H1 (cell line): ENCODE measurements around the gene PCGF3. TPM values are rescaled to one million over a fixed set of nuclear protein-coding genes. Genes with fewer than 3 reads are reported as not detected.

Experiments used
- CTCF ChIA-PET: fragments of 300-600 bp; sonication (Branson Sonifier 250); formaldehyde crosslinking; loops from one replicate; lab custom pipeline; 2021; ENCODE audit not compliant: partially characterized antibody; lab: Charles Lee
- POLR2A ChIA-PET: fragments of 300-600 bp; sonication (Branson Sonifier 250); formaldehyde crosslinking; loops from one replicate; lab custom pipeline; 2021; ENCODE audit warnings: inconsistent platforms; ENCODE audit not compliant: partially characterized antibody; lab: Charles Lee
- DNase-seq, 2 experiments: peaks; one replicate each; pipeline versions ENCODE4 v3.0.0 to v3.0.0-alpha.2; 2010 to 2022; ENCODE audit warnings: low spot score in 2 of 2, low read depth in 1 of 2, mixed read lengths in 1 of 2
- FAIRE-seq: peaks from 2 replicates; lab custom pipeline; 2011; peaks lifted over from hg19 to GRCh38; lab: Jason Lieb, UNC
- H2AFZ ChIP-seq: 2 replicates; pipeline ENCODE4 v1.8.1; 2012; ENCODE audit warnings: low read length, inconsistent platforms
- H2AK5ac ChIP-seq: 2 replicates; pipeline ENCODE4 v1.6.1; 2013; ENCODE audit warnings: low read depth, low read length
- H2BK120ac ChIP-seq: replicated peaks from 2 replicates; pipeline ENCODE3; 2013; ENCODE audit warnings: low read depth, low read length, inconsistent platforms
- H2BK12ac ChIP-seq: 2 replicates; pipeline ENCODE4 v1.6.1; 2013; ENCODE audit warnings: low read depth, low read length
- H2BK15ac ChIP-seq: 2 replicates; pipeline ENCODE4 v1.6.1; 2013; ENCODE audit warnings: low read length
- H2BK20ac ChIP-seq: 2 replicates; pipeline ENCODE4 v1.6.1; 2013; ENCODE audit warnings: low read length
- H2BK5ac ChIP-seq: 2 replicates; pipeline ENCODE4 v1.6.1; 2013; ENCODE audit warnings: low read depth, low read length
- H3K14ac ChIP-seq: 2 replicates; pipeline ENCODE4 v1.6.1; 2013; ENCODE audit warnings: inconsistent platforms; ENCODE audit not compliant: insufficient read length
- H3K18ac ChIP-seq: 2 replicates; pipeline ENCODE4 v1.6.1; 2013; ENCODE audit warnings: low read length; ENCODE audit errors: extremely low read depth
- H3K23ac ChIP-seq: 2 replicates; pipeline ENCODE4 v1.6.1; 2013; ENCODE audit warnings: inconsistent platforms; ENCODE audit not compliant: insufficient read length
- H3K23me2 ChIP-seq: 2 replicates; pipeline ENCODE4 v1.6.1; 2013; ENCODE audit warnings: low read depth, low read length
- H3K27ac ChIP-seq: 2 replicates; pipeline ENCODE4 v1.6.1; 2011; ENCODE audit warnings: low read depth, low read length, inconsistent platforms
- H3K27me3 ChIP-seq, 4 experiments: replicated peaks in 1 of 4; 1 replicate in 1 of 4; 2 replicates in 3 of 4; pipeline versions ENCODE4 v1.6.1 to v1.8.1; 2011 to 2013; ENCODE audit warnings: low read length in 3 of 4, mild to moderate bottlenecking in 3 of 4, inconsistent platforms in 2 of 4, mixed read lengths in 2 of 4, moderate library complexity in 1 of 4; ENCODE audit not compliant: control insufficient read depth in 3 of 4, insufficient read depth in 3 of 4; ENCODE audit errors: extremely low read depth in 1 of 4
- H3K36me3 ChIP-seq, 4 experiments: 2 replicates each; pipeline versions ENCODE4 v1.6.1 to v1.8.1; 2011 to 2013; ENCODE audit warnings: mild to moderate bottlenecking in 4 of 4, low read length in 3 of 4, moderate library complexity in 2 of 4, control low read depth in 1 of 4, inconsistent platforms in 1 of 4; ENCODE audit not compliant: insufficient read depth in 4 of 4, control insufficient read depth in 2 of 4
- H3K4ac ChIP-seq: replicated peaks from 2 replicates; pipeline ENCODE3; 2013; ENCODE audit warnings: low read length, low read depth, mixed read lengths, inconsistent platforms; ENCODE audit not compliant: insufficient read length
- H3K4me1 ChIP-seq, 4 experiments: replicated peaks in 1 of 4; 1 replicate in 1 of 4; 2 replicates in 3 of 4; pipeline versions ENCODE4 v1.6.1 to v1.8.1; 2011 to 2013; ENCODE audit warnings: low read length in 3 of 4, inconsistent platforms in 2 of 4, mixed read lengths in 1 of 4; ENCODE audit not compliant: insufficient read depth in 4 of 4, control insufficient read depth in 3 of 4
- H3K4me2 ChIP-seq, 2 experiments: 2 replicates each; pipeline versions ENCODE4 v1.6.1 to v1.8.1; 2011 to 2013; ENCODE audit warnings: low read depth in 2 of 2, low read length in 2 of 2, control low read depth in 1 of 2, inconsistent platforms in 1 of 2, mild to moderate bottlenecking in 1 of 2; ENCODE audit not compliant: insufficient read depth in 1 of 2
- H3K4me3 ChIP-seq, 4 experiments: fragments of 200-600, 300-600 bp in 1 of 4; sonication (generic), shearing (Covaris generic), sonication (Bioruptor Twin) in 1 of 4; 2 replicates each; pipeline versions ENCODE4 v1.5.1 to v1.8.1; 2011 to 2016; ENCODE audit warnings: low read length in 4 of 4, low read depth in 3 of 4, control low read depth in 2 of 4, inconsistent platforms in 2 of 4, mild to moderate bottlenecking in 2 of 4, mixed read lengths in 1 of 4, moderate library complexity in 1 of 4; ENCODE audit not compliant: insufficient read depth in 2 of 4; ENCODE audit errors: extremely low read depth in 1 of 4
- H3K56ac ChIP-seq: replicated peaks from 2 replicates; pipeline ENCODE3; 2013; ENCODE audit warnings: low read depth, mild to moderate bottlenecking, mixed read lengths, low read length, inconsistent platforms; ENCODE audit not compliant: insufficient read length
- H3K79me1 ChIP-seq: 2 replicates; pipeline ENCODE4 v1.6.1; 2013; ENCODE audit warnings: low read depth, low read length, control low read depth
- H3K79me2 ChIP-seq, 2 experiments: 2 replicates each; pipeline versions ENCODE4 v1.6.1 to v1.8.1; 2012 to 2013; ENCODE audit warnings: low read length in 2 of 2, mild to moderate bottlenecking in 2 of 2, inconsistent platforms in 1 of 2; ENCODE audit not compliant: insufficient read depth in 2 of 2, control insufficient read depth in 1 of 2
- H3K9ac ChIP-seq, 4 experiments: replicated peaks in 1 of 4; 1 replicate in 1 of 4; 2 replicates in 3 of 4; pipeline versions ENCODE4 v1.6.1 to v1.8.1; 2011 to 2013; ENCODE audit warnings: low read depth in 3 of 4, low read length in 3 of 4, control low read depth in 2 of 4, mild to moderate bottlenecking in 2 of 4, moderate library complexity in 2 of 4, inconsistent platforms in 1 of 4; ENCODE audit errors: extremely low read depth in 1 of 4
- H3K9me3 ChIP-seq, 2 experiments: 2 replicates each; pipeline versions ENCODE4 v1.6.1 to v1.8.1; 2012 to 2013; ENCODE audit warnings: mild to moderate bottlenecking in 2 of 2, moderate library complexity in 2 of 2, control low read depth in 1 of 2, inconsistent platforms in 1 of 2, low read depth in 1 of 2, low read length in 1 of 2, mixed read lengths in 1 of 2; ENCODE audit not compliant: insufficient read depth in 2 of 2
- H4K20me1 ChIP-seq, 2 experiments: replicated peaks in 1 of 2; 2 replicates each; pipeline versions ENCODE3 to v1.8.1; 2011 to 2013; ENCODE audit warnings: inconsistent platforms in 2 of 2, low read length in 2 of 2, mild to moderate bottlenecking in 1 of 2; ENCODE audit not compliant: insufficient read depth in 2 of 2, control insufficient read depth in 1 of 2
- H4K5ac ChIP-seq: 2 replicates; pipeline ENCODE4 v1.6.1; 2013; ENCODE audit warnings: low read length, low read depth, mixed read lengths, inconsistent platforms; ENCODE audit not compliant: insufficient read length
- H4K8ac ChIP-seq: 2 replicates; pipeline ENCODE4 v1.8.0; 2013; ENCODE audit warnings: mild to moderate bottlenecking, moderate library complexity, low read length, inconsistent platforms; ENCODE audit not compliant: insufficient read depth; ENCODE audit errors: extremely low read depth
- H4K91ac ChIP-seq: replicated peaks from 2 replicates; pipeline ENCODE3; 2013; ENCODE audit warnings: low read length, mixed read lengths, inconsistent platforms; ENCODE audit not compliant: insufficient read length
- EP300 ChIP-seq, 2 experiments: IDR thresholded peaks; 1 replicate in 1 of 2; 2 replicates in 1 of 2; pipeline ENCODE4 v1.6.1; 2011 to 2012; ENCODE audit warnings: low read depth in 2 of 2, low read length in 2 of 2, mild to moderate bottlenecking in 2 of 2, borderline replicate concordance in 1 of 2, inconsistent platforms in 1 of 2, moderate library complexity in 1 of 2
- GTF2F1 ChIP-seq: IDR thresholded peaks from 2 replicates; pipeline ENCODE4 v1.6.1; 2012; ENCODE audit warnings: low read depth, low read length, improper control_type of control experiment, borderline replicate concordance
- JUN ChIP-seq: IDR thresholded peaks from 2 replicates; pipeline ENCODE4 v1.6.1; 2011; ENCODE audit warnings: low read depth, mild to moderate bottlenecking, improper control_type of control experiment, low read length
- MAX ChIP-seq: IDR thresholded peaks from 2 replicates; pipeline ENCODE4 v1.6.1; 2012; ENCODE audit warnings: inconsistent platforms
- NANOG ChIP-seq: IDR thresholded peaks from 2 replicates; pipeline ENCODE4 v1.6.1; 2011; ENCODE audit warnings: low read length, low read depth, mild to moderate bottlenecking, inconsistent platforms; ENCODE audit not compliant: insufficient read depth, poor library complexity, severe bottlenecking
- POLR2AphosphoS5 ChIP-seq: IDR thresholded peaks from 2 replicates; pipeline ENCODE4 v1.6.1; 2011; ENCODE audit warnings: low read depth, low read length
- RBBP5 ChIP-seq: IDR thresholded peaks from 2 replicates; pipeline ENCODE4 v1.7.1; 2012; ENCODE audit warnings: low read depth, mild to moderate bottlenecking, inconsistent platforms, low read length, moderate library complexity, borderline replicate concordance
- SIN3A ChIP-seq, 2 experiments: IDR thresholded peaks in 1 of 2; conservative IDR thresholded peaks in 1 of 2; 2 replicates each; pipeline ENCODE4 v1.6.1; 2011 to 2012; ENCODE audit warnings: low read length in 2 of 2, improper control_type of control experiment in 1 of 2, low read depth in 1 of 2, mild to moderate bottlenecking in 1 of 2
- SIX5 ChIP-seq: IDR thresholded peaks from 2 replicates; pipeline ENCODE4 v1.6.1; 2011; ENCODE audit warnings: mild to moderate bottlenecking, low read depth, low read length
- SP2 ChIP-seq: IDR thresholded peaks from 2 replicates; pipeline ENCODE4 v1.6.1; 2012; ENCODE audit warnings: mild to moderate bottlenecking, low read length, inconsistent platforms
- TAF1 ChIP-seq: IDR thresholded peaks from 2 replicates; pipeline ENCODE4 v1.6.1; 2011; ENCODE audit warnings: mild to moderate bottlenecking, low read depth, low read length
- TAF7 ChIP-seq: optimal IDR thresholded peaks from 2 replicates; pipeline ENCODE3; 2011; ENCODE audit warnings: low read depth, mild to moderate bottlenecking, inconsistent platforms, low read length, moderate library complexity, borderline replicate concordance
- TEAD4 ChIP-seq: IDR thresholded peaks from 2 replicates; pipeline ENCODE4 v1.6.1; 2012; ENCODE audit warnings: low read depth, low read length, inconsistent platforms, mixed read lengths
- WGBS, 2 experiments: shearing (Covaris generic) in 1 of 2; methylation state at CpG; one replicate each; pipeline versions ENCODE4 v1.1.6 to v1.1.7; 2013 to 2015; ENCODE audit warnings: low lambda C conversion rate in 2 of 2, mixed read lengths in 2 of 2, inconsistent platforms in 1 of 2, low coverage in 1 of 2, missing lambda C conversion rate in 1 of 2; ENCODE audit not compliant: insufficient replicate concordance in 2 of 2, insufficient coverage in 1 of 2, insufficient read length in 1 of 2; ENCODE audit errors: extremely low coverage in 1 of 2, missing lambda C conversion rate in 1 of 2; 5-methylcytosine and 5-hydroxymethylcytosine counted together
- polyA plus RNA-seq, 7 experiments: library from polyadenylated mRNA; depleted of rRNA in 3 of 7; stranded (reverse) in 5 of 7; unstranded in 2 of 7; fragments of >200 nt in 5 of 7; fragments of 200-250 nt in 2 of 7; gene quantifications; 1 replicate in 5 of 7; 2 replicates in 1 of 7; 4 replicates in 1 of 7; pipeline versions ENCODE4 v1.2.1 to v1.2.3, GENCODE V29; 2011 to 2013; ENCODE audit warnings: missing spikeins in 2 of 7, mixed read lengths in 2 of 7
- total RNA-seq: library from RNA; stranded (reverse); fragmentation: NEBNext Ultra II Directional; extraction: Animal tissue kit (Norgen Biotek cat#: 25700); gene quantifications from 2 replicates; pipeline ENCODE4 v1.2.1, GENCODE V29; 2021

The PCGF3 gene
- total and polyA plus RNA-seq, 2 of the 8 experiments (the other 6 are each of a cell fraction or from before 2014, with no cell fraction given) = 52.7 to 52.9 TPM

GRCh38 chr4:768076-768475 is 62.4 kb downstream of the PCGF3 start:
- no peak overlapping the region for H3K4me2 ChIP-seq
- FAIRE-seq = no peak
- peaks cover 0 to 27% of the 10 kb centered on the region in 2 experiments; a peak in 3 of 4 replicates for H3K79me2 ChIP-seq
- TF ChIP-seq EP300 (IDR thresholded peaks at IDR 0.05; ENCODE audit: borderline replicate concordance in 1 of 2, low read depth in 2 of 2, low read length in 2 of 2) (no peak), TAF7 (no peak), RBBP5 (no peak), TEAD4 (no peak), POLR2AphosphoS5 (no peak), GTF2F1 (no peak), SIX5 (no peak), MAX (no peak), TAF1 (no peak), JUN (no peak), SIN3A (conservative IDR thresholded peaks at IDR 0.05 in 1 of 2, IDR thresholded peaks at IDR 0.05 in 1 of 2; ENCODE audit: low read depth in 1 of 2, low read length in 2 of 2) (no peak), SP2 (no peak), NANOG (no peak)

More at GRCh38 chr4:768076-768475, 62.4 kb downstream of the PCGF3 start:
- no peak overlapping the region for H2BK12ac ChIP-seq
- H4K20me1 ChIP-seq = peaks cover 19 to 33% of the 10 kb centered on the region in 2 experiments
- H3K23ac ChIP-seq = no peak overlapping the region
- H3K14ac ChIP-seq = no peak overlapping the region
- H3K4ac ChIP-seq = no peak overlapping the region
- POLR2A ChIA-PET = interaction anchor here (1.1 to 2.1 kb wide), 3 partner anchors 10 to 83 kb away, joined by 3 to 13 read pairs (median 5); no protein-coding TSS in a partner anchor
- H3K27me3 ChIP-seq = no peaks in the 10 kb centered on the region
- no peak overlapping the region for H2BK120ac ChIP-seq
- no peak overlapping the region for H2BK20ac ChIP-seq
- H4K91ac ChIP-seq = no peak overlapping the region
- no peaks in the 10 kb centered on the region for H3K23me2 ChIP-seq
- H3K4me3 ChIP-seq = no peak overlapping the region
- CTCF ChIA-PET = interaction anchor here (0.9 to 2.7 kb wide), 2 partner anchors 25 to 84 kb away, joined by 3 to 6 read pairs; no protein-coding TSS in a partner anchor
- H3K9ac ChIP-seq = no peak overlapping the region
- peaks cover 0 to 3% (median 0%) of the 10 kb centered on the region in 4 experiments; a peak in 2 of 7 replicates for H3K4me1 ChIP-seq
- no peak overlapping the region for H3K56ac ChIP-seq
- no peak overlapping the region for H3K27ac ChIP-seq
- H4K8ac ChIP-seq = no peak overlapping the region
- no peak overlapping the region for H4K5ac ChIP-seq
- H3K18ac ChIP-seq = no peak overlapping the region
- no peak overlapping the region for H2AK5ac ChIP-seq
- H3K9me3 ChIP-seq = peaks cover 6 to 11% of the 10 kb centered on the region in 2 experiments; a peak in 2 of 4 replicates
- H2AFZ ChIP-seq = no peak overlapping the region
- no peak for DNase-seq
- no peak overlapping the region for H2BK15ac ChIP-seq
- no peak overlapping the region for H2BK5ac ChIP-seq
- WGBS, 2 experiments = 86% methylated on average over 15 of the region's 15 CpGs; no CpG with 5 or more reads in 1 of the 2 experiments
- peaks cover 8% of the 10 kb centered on the region for H3K79me1 ChIP-seq
- H3K36me3 ChIP-seq = peaks cover 3 to 41% (median 22%) of the 10 kb centered on the region in 4 experiments; a peak in 7 of 8 replicates
